ENCODE measurements around the gene ERGIC1. TPM values are rescaled to one million over a fixed set of nuclear protein-coding genes. Genes with fewer than 3 reads are reported as not detected.

Gene ERGIC1
- total RNA-seq, 3 donors from 2014 or later (not counting 1 experiment from before 2014, with no cell fraction given): 86.2 to 126 (median 121) TPM

DNA sequence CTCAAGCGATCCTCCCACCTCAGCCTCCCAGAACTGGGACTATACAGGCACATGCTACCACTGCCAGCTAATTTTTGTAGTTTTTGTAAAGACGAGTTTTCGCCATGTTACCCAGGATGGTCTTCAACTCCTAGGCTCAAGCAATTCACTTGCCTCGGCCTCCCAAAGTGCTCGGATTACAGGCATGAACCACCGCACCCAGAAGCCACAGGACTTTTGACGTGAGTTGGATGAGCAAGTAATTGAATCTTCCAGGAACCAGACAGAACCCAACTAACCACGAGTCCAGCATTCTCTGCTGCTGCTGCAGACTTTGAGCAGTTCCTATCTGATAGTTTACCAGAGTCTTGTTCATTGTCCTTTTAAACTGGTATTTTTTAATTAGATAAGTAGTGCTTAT lies 139.9 kb downstream of the ERGIC1 start:
- TF ChIP-seq, protein P1, sequence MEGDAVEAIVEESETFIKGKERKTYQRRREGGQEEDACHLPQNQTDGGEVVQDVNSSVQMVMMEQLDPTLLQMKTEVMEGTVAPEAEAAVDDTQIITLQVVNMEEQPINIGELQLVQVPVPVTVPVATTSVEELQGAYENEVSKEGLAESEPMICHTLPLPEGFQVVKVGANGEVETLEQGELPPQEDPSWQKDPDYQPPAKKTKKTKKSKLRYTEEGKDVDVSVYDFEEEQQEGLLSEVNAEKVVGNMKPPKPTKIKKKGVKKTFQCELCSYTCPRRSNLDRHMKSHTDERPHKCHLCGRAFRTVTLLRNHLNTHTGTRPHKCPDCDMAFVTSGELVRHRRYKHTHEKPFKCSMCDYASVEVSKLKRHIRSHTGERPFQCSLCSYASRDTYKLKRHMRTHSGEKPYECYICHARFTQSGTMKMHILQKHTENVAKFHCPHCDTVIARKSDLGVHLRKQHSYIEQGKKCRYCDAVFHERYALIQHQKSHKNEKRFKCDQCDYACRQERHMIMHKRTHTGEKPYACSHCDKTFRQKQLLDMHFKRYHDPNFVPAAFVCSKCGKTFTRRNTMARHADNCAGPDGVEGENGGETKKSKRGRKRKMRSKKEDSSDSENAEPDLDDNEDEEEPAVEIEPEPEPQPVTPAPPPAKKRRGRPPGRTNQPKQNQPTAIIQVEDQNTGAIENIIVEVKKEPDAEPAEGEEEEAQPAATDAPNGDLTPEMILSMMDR (IDR thresholded peaks at IDR 0.05): no peak
- 83% methylated on average over 8 of the region's 8 CpGs for WGBS (ENCODE audit: insufficient coverage)
- Histone ChIP-seq H3K9me3 (ENCODE audit: control insufficient read depth, insufficient read depth, low read length) (no peaks in the 10 kb centered on the region), H3K4me3 (ENCODE audit: low read length) (no peak overlapping the region), H3K36me3 (ENCODE audit: control insufficient read depth, insufficient read depth, low read length) (peaks cover 7% of the 10 kb centered on the region), H3K27me3 (ENCODE audit: control insufficient read depth, insufficient read depth, low read length) (no peaks in the 10 kb centered on the region), H3K4me1 (ENCODE audit: control insufficient read depth, insufficient read depth, low read length) (no peaks in the 10 kb centered on the region), H3K27ac (ENCODE audit: low read length) (no peak overlapping the region)
- H3K9me3 Mint-ChIP-seq: no peaks in the 10 kb centered on the region
- H3K4me1 Mint-ChIP-seq: no peaks in the 10 kb centered on the region
- ATAC-seq (no peak), DNase-seq (no peak)
- H3K27me3 Mint-ChIP-seq (ENCODE audit: low read depth in 2 of 2): peaks cover 7 to 20% of the 10 kb centered on the region in 2 donors
- intact Hi-C loops (cut with micrococcal nuclease): no loop called here
- no peak overlapping the region for H3K4me3 Mint-ChIP-seq
- H3K27ac Mint-ChIP-seq: no peak overlapping the region
- H3K36me3 Mint-ChIP-seq: no peaks in the 10 kb centered on the region

DNA sequence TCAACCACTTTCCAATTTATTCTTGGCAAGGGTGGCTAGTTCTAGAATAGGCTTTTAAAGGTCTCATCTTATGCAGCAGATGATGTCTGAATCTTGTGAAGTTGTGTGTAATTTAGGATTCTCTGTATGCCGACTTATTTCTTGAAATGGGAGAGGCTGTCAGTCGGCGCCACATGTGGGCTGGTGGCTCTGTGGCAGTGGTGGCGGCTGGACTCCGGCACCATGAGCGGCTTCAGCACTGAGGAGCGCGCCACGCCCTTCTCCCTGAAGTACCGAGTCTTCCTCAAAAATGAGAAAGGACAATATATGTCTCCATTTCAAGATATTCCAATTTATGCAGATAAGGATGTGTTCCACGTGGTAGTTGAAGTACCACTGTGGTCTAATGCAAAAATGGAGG lies 141.2 kb downstream of the ERGIC1 start:
- Histone ChIP-seq H3K4me1 (ENCODE audit: control insufficient read depth, insufficient read depth, low read length) (no peaks in the 10 kb centered on the region), H3K36me3 (ENCODE audit: control insufficient read depth, insufficient read depth, low read length) (no peaks in the 10 kb centered on the region), H3K9me3 (ENCODE audit: control insufficient read depth, insufficient read depth, low read length) (no peaks in the 10 kb centered on the region), H3K4me3 (ENCODE audit: low read length) (no peak overlapping the region), H3K27ac (ENCODE audit: low read length) (no peak overlapping the region), H3K27me3 (ENCODE audit: control insufficient read depth, insufficient read depth, low read length) (no peaks in the 10 kb centered on the region)
- TF ChIP-seq, protein P1 (IDR thresholded peaks at IDR 0.05): no peak
- Mint-ChIP-seq H3K27ac (no peak overlapping the region), H3K9me3 (no peaks in the 10 kb centered on the region), H3K4me1 (no peaks in the 10 kb centered on the region), H3K27me3 (ENCODE audit: low read depth in 2 of 2) (peaks cover 7 to 20% of the 10 kb centered on the region in 2 donors), H3K4me3 (no peak overlapping the region), H3K36me3 (no peaks in the 10 kb centered on the region)
- no peak for ATAC-seq
- WGBS (ENCODE audit: insufficient coverage): 91% methylated on average over 10 of the region's 11 CpGs
- intact Hi-C loops (cut with micrococcal nuclease): no loop called here
- no peak for DNase-seq

DNA sequence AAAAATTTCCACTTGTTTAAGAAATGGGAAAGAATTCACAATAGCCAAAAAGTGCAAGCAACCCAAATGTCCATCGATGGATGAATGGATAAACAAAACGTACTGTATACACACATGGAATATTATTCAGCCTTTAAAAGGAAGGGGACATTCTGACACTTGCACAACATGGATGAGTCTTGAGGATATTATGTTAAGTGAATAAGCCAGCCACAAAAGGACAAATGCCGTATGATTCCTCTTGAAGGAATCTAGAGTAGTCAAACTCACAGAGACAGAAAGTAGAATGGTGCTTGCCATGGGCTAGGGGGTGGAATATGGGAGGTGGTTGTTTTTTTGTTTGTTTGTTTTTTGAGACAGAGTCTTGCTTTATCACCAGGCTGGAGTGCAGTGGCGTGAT lies 145.7 kb downstream of the ERGIC1 start:
- Mint-ChIP-seq H3K27me3 (ENCODE audit: low read depth in 2 of 2) (peaks cover 7 to 20% of the 10 kb centered on the region in 2 donors), H3K9me3 (no peaks in the 10 kb centered on the region), H3K27ac (no peak overlapping the region), H3K4me1 (peaks cover 13 to 14% of the 10 kb centered on the region in 2 donors), H3K36me3 (no peaks in the 10 kb centered on the region), H3K4me3 (no peak overlapping the region)
- 96% methylated on average over 2 of the region's 4 CpGs for WGBS (ENCODE audit: insufficient coverage)
- H3K4me1 ChIP-seq (ENCODE audit: control insufficient read depth, insufficient read depth, low read length): peaks cover 16% of the 10 kb centered on the region
- ATAC-seq (no peak), DNase-seq (no peak)
- H3K27ac ChIP-seq (ENCODE audit: low read length): no peak overlapping the region
- H3K4me3 ChIP-seq (ENCODE audit: low read length): no peak overlapping the region
- H3K27me3 ChIP-seq (ENCODE audit: control insufficient read depth, insufficient read depth, low read length): no peaks in the 10 kb centered on the region
- no peaks in the 10 kb centered on the region for H3K36me3 ChIP-seq (ENCODE audit: control insufficient read depth, insufficient read depth, low read length)
- intact Hi-C loops (cut with micrococcal nuclease): loop anchor here (2.0 kb wide), 1 partner anchor 593 kb away; no protein-coding TSS in a partner anchor
- no peaks in the 10 kb centered on the region for H3K9me3 ChIP-seq (ENCODE audit: control insufficient read depth, insufficient read depth, low read length)
- TF ChIP-seq, protein P1 (IDR thresholded peaks at IDR 0.05): no peak

DNA sequence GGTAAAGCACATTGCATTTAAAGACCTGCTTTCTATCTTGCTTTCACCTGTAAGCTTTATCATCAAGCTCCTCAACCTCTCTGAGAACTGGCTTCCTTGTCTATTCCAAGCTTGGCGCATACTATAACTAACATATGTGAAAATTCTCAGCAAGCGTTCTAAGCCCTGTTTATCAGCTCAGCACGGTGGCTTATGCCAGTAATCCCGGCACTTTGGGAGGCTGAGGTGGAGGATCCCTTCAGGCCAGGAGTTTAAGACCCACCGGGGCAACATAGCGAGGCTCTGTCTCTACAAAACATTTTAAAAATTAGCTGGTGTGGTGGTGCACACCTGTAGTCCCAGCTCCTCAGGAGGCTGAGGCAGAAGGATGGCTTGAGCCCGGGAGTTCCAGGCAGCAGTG lies 147.9 kb downstream of the ERGIC1 start:
- WGBS (ENCODE audit: insufficient coverage): 92% methylated on average over 7 of the region's 7 CpGs

More for the DNA sequence above, 147.9 kb downstream of the ERGIC1 start:
- no peaks in the 10 kb centered on the region for H3K9me3 Mint-ChIP-seq
- H3K4me1 Mint-ChIP-seq: peaks cover 29 to 31% of the 10 kb centered on the region in 2 donors
- intact Hi-C loops (cut with micrococcal nuclease): no loop called here
- H3K36me3 ChIP-seq (ENCODE audit: control insufficient read depth, insufficient read depth, low read length): no peaks in the 10 kb centered on the region
- TF ChIP-seq, protein P1 (IDR thresholded peaks at IDR 0.05): no peak
- H3K9me3 ChIP-seq (ENCODE audit: control insufficient read depth, insufficient read depth, low read length): no peaks in the 10 kb centered on the region
- DNase-seq: no peak
- H3K27me3 ChIP-seq (ENCODE audit: control insufficient read depth, insufficient read depth, low read length): no peaks in the 10 kb centered on the region
- H3K27me3 Mint-ChIP-seq (ENCODE audit: low read depth in 2 of 2): peaks cover 0 to 6% of the 10 kb centered on the region in 2 donors
- ATAC-seq: no peak
- H3K27ac ChIP-seq (ENCODE audit: low read length): no peak overlapping the region
- no peak overlapping the region for H3K4me3 ChIP-seq (ENCODE audit: low read length)
- peaks cover 22% of the 10 kb centered on the region for H3K4me1 ChIP-seq (ENCODE audit: control insufficient read depth, insufficient read depth, low read length)
- no peaks in the 10 kb centered on the region for H3K36me3 Mint-ChIP-seq
- H3K27ac Mint-ChIP-seq: no peak overlapping the region
- H3K4me3 Mint-ChIP-seq: no peak overlapping the region

Data from natural killer cell (primary cell).